ENCODE data around the gene HP1BP3.

DNA sequence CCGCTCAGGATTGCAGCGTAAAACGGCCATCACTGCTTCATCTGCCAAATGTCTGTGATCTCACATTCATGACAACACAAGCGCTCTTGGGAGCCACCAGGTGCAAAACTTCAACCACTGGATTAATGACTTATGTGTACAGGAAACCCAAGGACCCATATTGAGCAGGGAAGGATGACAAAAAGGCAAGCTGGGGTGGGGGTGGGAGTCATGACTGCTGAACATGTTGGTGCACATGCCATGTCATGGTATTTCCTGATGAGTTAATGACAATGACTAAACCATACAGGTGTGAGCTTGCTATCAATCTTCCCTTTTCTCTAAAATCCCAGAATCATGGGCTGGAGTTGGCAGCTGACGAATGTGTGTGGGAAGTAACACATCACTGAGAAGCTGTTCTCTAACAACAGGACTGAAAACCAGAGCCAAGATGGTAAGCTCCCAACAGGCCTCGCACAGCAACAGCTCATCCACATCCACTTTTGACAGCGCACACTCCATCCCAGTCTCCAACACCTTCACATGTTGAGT lies 51.5 kb downstream of the HP1BP3 start:
- TF ChIP-seq MAZ (IDR thresholded peaks at IDR 0.05; ENCODE audit: borderline replicate concordance, low read depth, low read length) (no peak), MAFK (IDR thresholded peaks at IDR 0.05; ENCODE audit: low read depth, low read length) (no peak), POLR2A (IDR thresholded peaks at IDR 0.05; ENCODE audit: low read depth, low read length) (no peak), RFX5 (IDR thresholded peaks at IDR 0.05; ENCODE audit: low read depth, low read length) (no peak)
- TF ChIP-seq, protein P1, sequence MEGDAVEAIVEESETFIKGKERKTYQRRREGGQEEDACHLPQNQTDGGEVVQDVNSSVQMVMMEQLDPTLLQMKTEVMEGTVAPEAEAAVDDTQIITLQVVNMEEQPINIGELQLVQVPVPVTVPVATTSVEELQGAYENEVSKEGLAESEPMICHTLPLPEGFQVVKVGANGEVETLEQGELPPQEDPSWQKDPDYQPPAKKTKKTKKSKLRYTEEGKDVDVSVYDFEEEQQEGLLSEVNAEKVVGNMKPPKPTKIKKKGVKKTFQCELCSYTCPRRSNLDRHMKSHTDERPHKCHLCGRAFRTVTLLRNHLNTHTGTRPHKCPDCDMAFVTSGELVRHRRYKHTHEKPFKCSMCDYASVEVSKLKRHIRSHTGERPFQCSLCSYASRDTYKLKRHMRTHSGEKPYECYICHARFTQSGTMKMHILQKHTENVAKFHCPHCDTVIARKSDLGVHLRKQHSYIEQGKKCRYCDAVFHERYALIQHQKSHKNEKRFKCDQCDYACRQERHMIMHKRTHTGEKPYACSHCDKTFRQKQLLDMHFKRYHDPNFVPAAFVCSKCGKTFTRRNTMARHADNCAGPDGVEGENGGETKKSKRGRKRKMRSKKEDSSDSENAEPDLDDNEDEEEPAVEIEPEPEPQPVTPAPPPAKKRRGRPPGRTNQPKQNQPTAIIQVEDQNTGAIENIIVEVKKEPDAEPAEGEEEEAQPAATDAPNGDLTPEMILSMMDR (conservative IDR thresholded peaks at IDR 0.05; ENCODE audit: low read depth, low read length): no peak
